Measurements from ENCODE around the gene WHRN.

GRCh38 chr9:114486205-114486963 lies 18.9 kb downstream of the WHRN start:
- TF ChIP-seq CTCF (IDR thresholded peaks at IDR 0.05) (no peak), EZH2 (IDR thresholded peaks at IDR 0.05; ENCODE audit: borderline replicate concordance, insufficient read depth, low read depth, low read length, poor library complexity, severe bottlenecking) (no peak)
